Measurements from ENCODE around the gene STAMBP. TPM values are rescaled to one million over a fixed set of nuclear protein-coding genes. Genes with fewer than 3 reads are reported as not detected.

STAMBP gene
- total and polyA plus RNA-seq, 2 of the 13 experiments (the other 11 are each of a cell fraction or from before 2014, with no cell fraction given), result 49.6 to 53.2 TPM

GRCh38 chr2:73922681-73923080, 93.9 kb downstream of the STAMBP start:
- FAIRE-seq (no peak), DNase-seq (ENCODE audit: low spot score) (no peak), ATAC-seq (no peak)
- ChIA-PET POLR2A (no interaction called here), CTCF (ENCODE audit: low intra/inter-chr PET ratio, low total read pairs) (no interaction called here)
- WGBS (ENCODE audit: low lambda C conversion rate), result 20% methylated on average over 5 of the region's 5 CpGs
- no peak overlapping the region for H3K9ac ChIP-seq (ENCODE audit: insufficient read depth, low read depth, low read length)
- H3K27ac ChIP-seq (ENCODE audit: extremely low read length, insufficient read depth, low read length), result no peak overlapping the region
- H4K20me1 ChIP-seq (ENCODE audit: insufficient read depth, low read length), result no peaks in the 10 kb centered on the region
- no peaks in the 10 kb centered on the region for H3K36me3 ChIP-seq (replicated peaks in 1 of 2; ENCODE audit: control insufficient read depth in 1 of 2, insufficient read depth in 2 of 2, low read length in 2 of 2)
- TF ChIP-seq NAIF1 (CRISPR knock-in tag; IDR thresholded peaks at IDR 0.05; ENCODE audit: borderline replicate concordance), result no peak
- no peak for TF ChIP-seq KDM5A (IDR thresholded peaks at IDR 0.05; ENCODE audit: borderline replicate concordance, low read length)
- no peak for TF ChIP-seq ZNF672 (CRISPR knock-in tag; IDR thresholded peaks at IDR 0.05)
- no peak for TF ChIP-seq TFAP4 (IDR thresholded peaks at IDR 0.05; ENCODE audit: borderline replicate concordance, low read depth)
- TF ChIP-seq EED (CRISPR knock-in tag; IDR thresholded peaks at IDR 0.05), result no peak
- no peak for TF ChIP-seq ZFP62 (CRISPR knock-in tag; IDR thresholded peaks at IDR 0.05)
- TF ChIP-seq ZNF619 (CRISPR knock-in tag; IDR thresholded peaks at IDR 0.05), result no peak
- no peak for TF ChIP-seq ZSCAN29 (CRISPR knock-in tag; conservative IDR thresholded peaks at IDR 0.05)
- TF ChIP-seq PHF5A (CRISPR knock-in tag; IDR thresholded peaks at IDR 0.05; ENCODE audit: low read depth, unreplicated experiment), result no peak
- TF ChIP-seq FOXA3 (CRISPR knock-in tag; IDR thresholded peaks at IDR 0.05), result no peak
- TF ChIP-seq MBNL3 (CRISPR knock-in tag; conservative IDR thresholded peaks at IDR 0.05), result no peak
- no peak for TF ChIP-seq ZNF83 (CRISPR knock-in tag; IDR thresholded peaks at IDR 0.05; ENCODE audit: borderline replicate concordance)
- no peak for TF ChIP-seq ZNF850 (CRISPR knock-in tag; conservative IDR thresholded peaks at IDR 0.05)
- TF ChIP-seq SIX4 (CRISPR knock-in tag; IDR thresholded peaks at IDR 0.05), result no peak
- TF ChIP-seq ZNF335 (CRISPR knock-in tag; IDR thresholded peaks at IDR 0.05), result no peak
- TF ChIP-seq POGZ (CRISPR knock-in tag; IDR thresholded peaks at IDR 0.05), result no peak
- TF ChIP-seq PHB2 (IDR thresholded peaks at IDR 0.05; ENCODE audit: partially characterized antibody), result no peak
- no peak for TF ChIP-seq ZNF687 (CRISPR knock-in tag; IDR thresholded peaks at IDR 0.05)
- TF ChIP-seq ZC3H4 (CRISPR knock-in tag; IDR thresholded peaks at IDR 0.05; ENCODE audit: borderline replicate concordance), result no peak
- H3K27me3 ChIP-seq (ENCODE audit: control insufficient read depth in 1 of 2, insufficient read depth in 2 of 2, low read length in 2 of 2), result peaks cover 0 to 5% of the 10 kb centered on the region in 2 experiments; a peak in 2 of 5 replicates
- BruUV-seq (replicated peaks), result no TSS peak
- H2AFZ ChIP-seq (ENCODE audit: low read length), result no peak overlapping the region
- H3K4me1 ChIP-seq (ENCODE audit: insufficient read depth, low read length), result peaks cover 19% of the 10 kb centered on the region
- in situ Hi-C loops (cut with HindIII; ENCODE audit: extremely low pct_ligation_motif_present, low pct_unique_long_range_greater_than_20kb), result no loop called here
- H3K4me3 ChIP-seq (replicated peaks in 1 of 3; ENCODE audit: insufficient read depth in 1 of 3, low read depth in 2 of 3, low read length in 3 of 3), result no peak overlapping the region
- peaks cover 10% of the 10 kb centered on the region for H3K79me2 ChIP-seq (ENCODE audit: insufficient read depth, low read length)
- H3K9me3 ChIP-seq (ENCODE audit: low read length), result no peaks in the 10 kb centered on the region
- intact Hi-C loops (cut with micrococcal nuclease; ENCODE audit: unreplicated experiment), result loop anchor here (10.0 kb wide), 1 partner anchor 202 kb away; no protein-coding TSS in a partner anchor
- no peak overlapping the region for H3K4me2 ChIP-seq (ENCODE audit: low read depth, low read length)
